ENCODE data around the gene ATP1A1.

GRCh38 chr1:116446686-116447085, 73.6 kb downstream of the ATP1A1 start:
- no peak for TF ChIP-seq POLR2AphosphoS5 (IDR thresholded peaks at IDR 0.05)
- TF ChIP-seq CTCF (IDR thresholded peaks at IDR 0.05): no peak
- no peak for TF ChIP-seq POLR2A (IDR thresholded peaks at IDR 0.05)
